ENCODE measurements around the gene GPR15. TPM values are rescaled to one million over a fixed set of nuclear protein-coding genes. Genes with fewer than 3 reads are reported as not detected.
A peak's percentile ranks its signal among the peaks of the same experiment; 100 is the strongest.

The GPR15 gene
- total RNA-seq, 1 experiment from 2014 or later = not detected

GRCh38 chr3:98521897-98522543 is 9.8 kb upstream of the GPR15 start:
- Histone ChIP-seq H3K4me3 (peak overlapping the region; percentile 83), H3F3A (ENCODE audit: insufficient read depth, low read depth) (peaks cover 17% of the 10 kb centered on the region), H3K4me2 (peak overlapping the region; percentile 90), H3K4me1 (replicated peaks; ENCODE audit: insufficient read depth) (peaks cover 22% of the 10 kb centered on the region), H3K36me3 (ENCODE audit: low read depth) (peaks cover 40% of the 10 kb centered on the region), H3K79me2 (ENCODE audit: low read depth) (peaks cover 50% of the 10 kb centered on the region), H4K20me1 (ENCODE audit: insufficient read depth) (no peaks in the 10 kb centered on the region), H2AFZ (peak overlapping the region; percentile 84), H3K9me3 (ENCODE audit: insufficient read depth, low read depth) (no peaks in the 10 kb centered on the region), H3K27ac (peak overlapping the region; percentile 86), H3K9me2 (ENCODE audit: insufficient read depth) (no peaks in the 10 kb centered on the region), H3K27me3 (ENCODE audit: insufficient read depth, low read depth) (no peaks in the 10 kb centered on the region)
- BruUV-seq (replicated peaks) = TSS peak; percentile 59
- peak; percentile 47 to 82 for DNase-seq
- intact Hi-C loops (cut with micrococcal nuclease; ENCODE audit: unreplicated experiment) = loop anchor here (1.0 to 5.0 kb wide), 5 partner anchors 9 to 178 kb away; partner anchors contain the start of gene CPOX
- TF ChIP-seq EZH2 (IDR thresholded peaks at IDR 0.05; ENCODE audit: low read depth) = no peak
- TF ChIP-seq CTCF (conservative IDR thresholded peaks at IDR 0.05) = 0 out of 2 replicates have a peak, but pooled peaks have one; percentile 18
- POLR2A ChIA-PET (ENCODE audit: unreplicated experiment) = interaction anchor here (0.5 to 1.1 kb wide), 4 partner anchors 9 to 354 kb away, joined by 3 to 11 read pairs (median 5); no protein-coding TSS in a partner anchor
- CTCF ChIA-PET = interaction anchor here (0.6 kb wide), 1 partner anchor 25 kb away, joined by 4 read pairs; no protein-coding TSS in a partner anchor

- no peaks in the 10 kb centered on the region for H3K27me3 ChIP-seq (ENCODE audit: insufficient read depth, low read depth)
- H3K79me2 ChIP-seq (ENCODE audit: low read depth) = peaks cover 48% of the 10 kb centered on the region
- H3K4me1 ChIP-seq (replicated peaks; ENCODE audit: insufficient read depth) = peaks cover 22% of the 10 kb centered on the region
- no peaks in the 10 kb centered on the region for H3K9me2 ChIP-seq (ENCODE audit: insufficient read depth)
- no peak for TF ChIP-seq EZH2 (IDR thresholded peaks at IDR 0.05; ENCODE audit: low read depth)
- no peak for TF ChIP-seq CTCF (conservative IDR thresholded peaks at IDR 0.05)
- H3F3A ChIP-seq (ENCODE audit: insufficient read depth, low read depth) = peaks cover 17% of the 10 kb centered on the region
- intact Hi-C loops (cut with micrococcal nuclease; ENCODE audit: unreplicated experiment) = loop anchor here (1.0 to 5.0 kb wide), 5 partner anchors 9 to 178 kb away; partner anchors contain the start of gene CPOX
- CTCF ChIA-PET = interaction anchor here (0.6 to 0.7 kb wide), 2 partner anchors 26 to 80 kb away, joined by 4 read pairs; no protein-coding TSS in a partner anchor
- peak within 1 kb of the TSS; percentile 86 for H3K27ac ChIP-seq
- POLR2A ChIA-PET (ENCODE audit: unreplicated experiment) = interaction anchor here (0.6 to 1.1 kb wide), 8 partner anchors 10 to 121 kb away, joined by 3 to 11 read pairs (median 6); partner anchors contain the start of gene CPOX
- peaks cover 35% of the 10 kb centered on the region for H3K36me3 ChIP-seq (ENCODE audit: low read depth)
- peak; percentile 96 to 98 for DNase-seq
- no peaks in the 10 kb centered on the region for H3K9me3 ChIP-seq (ENCODE audit: insufficient read depth, low read depth)
- H2AFZ ChIP-seq = peak within 1 kb of the TSS; percentile 84
- peak within 1 kb of the TSS; percentile 90 for H3K4me2 ChIP-seq
- H3K4me3 ChIP-seq = peak within 1 kb of the TSS; percentile 83
- H4K20me1 ChIP-seq (ENCODE audit: insufficient read depth) = no peaks in the 10 kb centered on the region
- TSS peak; percentile 24 for BruUV-seq (replicated peaks)
These were observed 9.1 kb upstream of the GPR15 start, which contains the start of gene CLDND1 for GRCh38 chr3:98522544-98523281. Gene CLDND1, minus strand, starts transcription at chr3:98522902. Its CDS starts 1,478 bp downstream, at chr3:98521424.

GRCh38 chr3:98525494-98525893 is 6.3 kb upstream of the GPR15 start:
- POLR2A ChIA-PET (ENCODE audit: unreplicated experiment) = interaction anchor here (0.8 kb wide), 1 partner anchor 29 kb away, joined by 12 read pairs; no protein-coding TSS in a partner anchor
- H3K27ac ChIP-seq = no peak overlapping the region
- peaks cover 7% of the 10 kb centered on the region for H3K36me3 ChIP-seq (ENCODE audit: low read depth)
- peak overlapping the region; percentile 10; the same call in 1 of the 2 replicates for H2AFZ ChIP-seq
- DNase-seq = no peak
- H3K4me2 ChIP-seq = no peak overlapping the region
- no peak overlapping the region for H3K4me3 ChIP-seq
- peaks cover 16% of the 10 kb centered on the region for H3K4me1 ChIP-seq (replicated peaks; ENCODE audit: insufficient read depth)
- no peaks in the 10 kb centered on the region for H3K9me2 ChIP-seq (ENCODE audit: insufficient read depth)
- H3F3A ChIP-seq (ENCODE audit: insufficient read depth, low read depth) = peaks cover 17% of the 10 kb centered on the region
- CTCF ChIA-PET = no interaction called here
- no peak for TF ChIP-seq EZH2 (IDR thresholded peaks at IDR 0.05; ENCODE audit: low read depth)
- TF ChIP-seq CTCF (conservative IDR thresholded peaks at IDR 0.05) = no peak
- H3K9me3 ChIP-seq (ENCODE audit: insufficient read depth, low read depth) = no peaks in the 10 kb centered on the region
- intact Hi-C loops (cut with micrococcal nuclease; ENCODE audit: unreplicated experiment) = no loop called here
- no peaks in the 10 kb centered on the region for H4K20me1 ChIP-seq (ENCODE audit: insufficient read depth)
- no TSS peak for BruUV-seq (replicated peaks)
- H3K79me2 ChIP-seq (ENCODE audit: low read depth) = peaks cover 20% of the 10 kb centered on the region
- H3K27me3 ChIP-seq (ENCODE audit: insufficient read depth, low read depth) = no peaks in the 10 kb centered on the region

Data from PC-9 (cell line).